Subcutaneous adipose tissue (tissue), 4 donors: ENCODE measurements around the gene VPS13A. TPM values are rescaled to one million over a fixed set of nuclear protein-coding genes. Genes with fewer than 3 reads are reported as not detected.

Source experiments
- total RNA-seq, 4 donors: library from RNA; depleted of rRNA; stranded (reverse); fragments of >200 nt; gene quantifications; one replicate each; pipeline ENCODE4 v1.1.0, GENCODE V29; 2016
- TF ChIP-seq, protein P1 (sequence below): fragments of 450-650 bp; IDR thresholded peaks from one replicate; pipeline ENCODE4 v1.5.1; 2016; ENCODE audit warnings: low read depth, mild to moderate bottlenecking, control low read depth, antibody characterized with exemption, moderate library complexity

The VPS13A gene
- total RNA-seq, 4 donors from 2014 or later = 24.1 to 47.6 (median 36.8) TPM

DNA sequence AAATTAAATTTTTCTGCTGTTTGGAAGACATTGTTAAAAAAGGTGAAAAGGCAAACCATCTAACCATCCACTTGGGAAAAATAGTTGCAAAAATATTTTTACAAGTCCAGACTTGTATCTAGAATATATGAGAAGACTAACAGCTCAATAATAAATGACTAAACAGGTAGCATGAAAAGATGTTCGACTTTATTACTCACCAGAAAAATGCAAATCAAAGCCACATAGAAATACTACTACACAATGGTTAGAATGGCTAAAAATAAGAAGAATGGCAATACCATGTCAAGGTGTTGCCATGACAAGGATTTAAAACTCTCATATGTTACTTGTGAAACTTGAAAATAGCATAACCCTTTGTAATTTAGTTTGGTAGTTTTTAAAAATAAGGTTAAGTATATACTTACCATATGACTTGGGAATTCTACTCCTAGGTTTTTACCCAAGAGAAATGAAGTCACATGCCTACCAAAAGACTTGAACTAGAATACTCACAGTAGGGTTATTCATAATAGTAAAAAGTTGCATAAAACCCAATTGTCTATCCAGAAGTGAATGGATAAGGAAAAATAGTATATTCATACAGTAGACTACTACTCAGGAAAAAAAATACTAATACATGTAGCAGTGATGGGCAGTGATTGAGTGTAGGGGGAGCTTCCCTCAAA, 93.8 kb downstream of the VPS13A start:
- TF ChIP-seq, protein P1, sequence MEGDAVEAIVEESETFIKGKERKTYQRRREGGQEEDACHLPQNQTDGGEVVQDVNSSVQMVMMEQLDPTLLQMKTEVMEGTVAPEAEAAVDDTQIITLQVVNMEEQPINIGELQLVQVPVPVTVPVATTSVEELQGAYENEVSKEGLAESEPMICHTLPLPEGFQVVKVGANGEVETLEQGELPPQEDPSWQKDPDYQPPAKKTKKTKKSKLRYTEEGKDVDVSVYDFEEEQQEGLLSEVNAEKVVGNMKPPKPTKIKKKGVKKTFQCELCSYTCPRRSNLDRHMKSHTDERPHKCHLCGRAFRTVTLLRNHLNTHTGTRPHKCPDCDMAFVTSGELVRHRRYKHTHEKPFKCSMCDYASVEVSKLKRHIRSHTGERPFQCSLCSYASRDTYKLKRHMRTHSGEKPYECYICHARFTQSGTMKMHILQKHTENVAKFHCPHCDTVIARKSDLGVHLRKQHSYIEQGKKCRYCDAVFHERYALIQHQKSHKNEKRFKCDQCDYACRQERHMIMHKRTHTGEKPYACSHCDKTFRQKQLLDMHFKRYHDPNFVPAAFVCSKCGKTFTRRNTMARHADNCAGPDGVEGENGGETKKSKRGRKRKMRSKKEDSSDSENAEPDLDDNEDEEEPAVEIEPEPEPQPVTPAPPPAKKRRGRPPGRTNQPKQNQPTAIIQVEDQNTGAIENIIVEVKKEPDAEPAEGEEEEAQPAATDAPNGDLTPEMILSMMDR = no peak

DNA sequence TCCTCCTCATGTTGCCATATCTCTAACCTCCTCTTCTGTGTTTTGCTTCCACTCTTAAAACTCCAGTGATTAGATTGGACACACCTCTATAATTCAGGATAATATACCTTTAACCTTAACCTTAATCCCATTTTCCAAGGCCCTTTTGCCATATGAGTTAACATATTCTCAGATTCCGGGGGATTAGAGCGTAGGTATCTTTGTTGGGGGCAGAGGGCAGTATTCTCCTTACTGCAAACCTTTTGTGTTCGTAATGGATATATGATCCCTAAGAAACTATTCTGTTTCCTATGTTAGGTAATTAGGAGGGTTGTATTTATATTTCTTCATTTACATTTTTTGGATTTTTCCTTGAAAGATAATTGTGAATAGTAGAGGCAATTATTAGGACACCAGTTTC, 99.5 kb downstream of the VPS13A start:
- TF ChIP-seq, protein P1 = no peak

GRCh38 chr9:77277719-77278118, 100.4 kb downstream of the VPS13A start:
- TF ChIP-seq, protein P1 = no peak

- TF ChIP-seq, protein P1 = no peak
Measured at GRCh38 chr9:77283991-77284390, 106.7 kb downstream of the VPS13A start.

- TF ChIP-seq, protein P1 = no peak
Measured at GRCh38 chr9:77284616-77285015, 107.3 kb downstream of the VPS13A start.

DNA sequence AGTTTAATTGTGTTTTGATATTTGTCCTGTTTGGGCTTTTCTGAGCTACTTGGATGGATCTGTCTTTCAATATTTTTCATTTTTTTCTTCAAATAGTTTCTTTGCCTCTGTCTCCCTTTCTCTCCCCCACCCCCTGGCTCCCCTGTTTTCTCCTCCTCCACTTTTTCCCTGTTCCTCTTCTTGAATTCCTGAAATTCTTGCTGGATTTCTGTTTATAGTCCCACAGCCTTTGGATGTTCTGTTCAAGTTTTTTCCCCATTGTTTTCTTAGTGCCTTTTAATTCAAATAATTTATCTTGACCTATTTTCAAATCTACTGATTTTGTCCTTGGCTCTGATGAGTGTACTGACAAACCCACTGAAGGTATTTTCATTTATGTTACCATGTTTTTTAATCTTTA, 113.0 kb downstream of the VPS13A start:
- TF ChIP-seq, protein P1 = no peak

GRCh38 chr9:77291714-77292113, 114.4 kb downstream of the VPS13A start:
- TF ChIP-seq, protein P1 = no peak
